Upper lobe of left lung (tissue), 6 donors: Measurements from ENCODE around the gene FBXW11. TPM values are rescaled to one million over a fixed set of nuclear protein-coding genes. Genes with fewer than 3 reads are reported as not detected.

Source experiments
- ATAC-seq, 2 donors: fragments of 200-7000 bp; cut with Tn5 transposase; one replicate each; pipeline ENCODE4 v1.9.1; 2022; ENCODE audit warnings: mild to moderate bottlenecking in 2 of 2, moderate library complexity in 2 of 2; ENCODE audit not compliant: low FRiP score in 2 of 2
- DNase-seq, 2 donors: peaks; one replicate each; pipeline ENCODE4 v3.0.0-alpha.2; 2019 to 2020
- H3K27ac ChIP-seq, 4 donors: fragments of 200-600 bp; sonication (generic); one replicate each; pipeline ENCODE4 v1.5.1; 2016 to 2019
- H3K27me3 ChIP-seq, 4 donors: fragments of 200-600 bp; sonication (generic); one replicate each; pipeline ENCODE4 v1.5.1; 2017 to 2019
- H3K36me3 ChIP-seq, 4 donors: fragments of 200-600 bp; sonication (generic); one replicate each; pipeline ENCODE4 v1.5.1; 2016 to 2019
- H3K4me1 ChIP-seq, 4 donors: fragments of 200-600 bp; sonication (generic); one replicate each; pipeline ENCODE4 v1.5.1; 2018 to 2019
- H3K4me3 ChIP-seq, 4 donors: fragments of 200-600 bp; sonication (generic); one replicate each; pipeline ENCODE4 v1.5.1; 2017 to 2019; ENCODE audit warnings: mild to moderate bottlenecking in 2 of 4, moderate library complexity in 1 of 4
- H3K9me3 ChIP-seq, 4 donors: fragments of 200-600 bp; sonication (generic); one replicate each; pipeline ENCODE4 v1.5.1; 2018 to 2019
- EP300 ChIP-seq, 4 donors: sonication (generic); formaldehyde crosslinking; IDR thresholded peaks; one replicate each; pipeline ENCODE4 v1.5.1; 2017; ENCODE audit warnings: antibody characterized with exemption in 4 of 4, control low read depth in 2 of 4
- POLR2A ChIP-seq, 4 donors: fragments of 450-650 bp; IDR thresholded peaks; one replicate each; pipeline ENCODE4 v1.5.1; 2016 to 2017; ENCODE audit warnings: antibody characterized with exemption in 4 of 4, mild to moderate bottlenecking in 2 of 4
- POLR2AphosphoS5 ChIP-seq, 2 donors: sonication (generic); formaldehyde crosslinking; IDR thresholded peaks; one replicate each; pipeline ENCODE4 v1.5.1; 2017; ENCODE audit warnings: antibody characterized with exemption in 2 of 2
- WGBS, 2 donors: methylation state at CpG; one replicate each; pipeline ENCODE4 v1.1.5; 2017 to 2018; 5-methylcytosine and 5-hydroxymethylcytosine counted together
- total RNA-seq, 6 donors: library from RNA; depleted of rRNA in 4 of 6; stranded (reverse); fragments of >200 nt in 4 of 6; gene quantifications; one replicate each; pipeline versions ENCODE4 v1.1.0 to v1.2.1, GENCODE V29; 2016 to 2021
- TF ChIP-seq, protein P1 (sequence below), 6 experiments: fragments of 450-650 bp in 4 of 6; fragments of 200-600 bp in 2 of 6; sonication (generic) in 2 of 6; IDR thresholded peaks; one replicate each; pipeline ENCODE4 v1.5.1; 2016 to 2019; ENCODE audit warnings: antibody characterized with exemption in 6 of 6
- donor health status: DM: no; HTN: no; CAD: no; lungs with moderate emphysema.
- donor health status: DM: no; HTN: yes; CAD: no; lungs with severe emphysema.

Gene FBXW11
- total RNA-seq, 6 donors from 2014 or later: 37.2 to 80.0 (median 48.9) TPM

DNA sequence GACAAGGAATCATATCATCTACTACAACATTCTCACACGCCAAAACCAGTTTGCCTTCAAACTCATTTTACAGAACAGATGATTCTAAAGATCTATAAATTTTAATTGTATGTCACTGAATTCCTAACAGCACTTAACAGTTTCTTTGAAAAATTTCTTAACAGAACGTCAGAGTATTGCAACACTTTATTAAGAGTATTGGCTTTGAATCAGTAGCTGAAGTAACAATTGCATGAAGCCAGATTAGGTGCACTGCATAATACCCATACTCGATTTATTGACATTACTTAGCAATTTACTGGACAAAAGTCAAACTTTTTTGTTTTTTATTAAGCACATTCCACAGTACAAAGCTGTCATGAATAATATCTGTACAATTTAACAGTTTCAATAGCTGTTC lies 145.1 kb downstream of the FBXW11 start:
- no peaks in the 10 kb centered on the region for H3K27me3 ChIP-seq
- H3K4me1 ChIP-seq: peaks cover 0 to 2% (median 0%) of the 10 kb centered on the region in 4 donors
- DNase-seq (no peak), ATAC-seq (no peak)
- H3K27ac ChIP-seq: no peak overlapping the region
- peaks cover 0 to 20% (median 6%) of the 10 kb centered on the region in 4 donors for H3K36me3 ChIP-seq
- WGBS, 2 donors: 59 to 64% methylated on average over 3 of the region's 3 CpGs
- no peak overlapping the region for H3K4me3 ChIP-seq
- TF ChIP-seq, protein P1, sequence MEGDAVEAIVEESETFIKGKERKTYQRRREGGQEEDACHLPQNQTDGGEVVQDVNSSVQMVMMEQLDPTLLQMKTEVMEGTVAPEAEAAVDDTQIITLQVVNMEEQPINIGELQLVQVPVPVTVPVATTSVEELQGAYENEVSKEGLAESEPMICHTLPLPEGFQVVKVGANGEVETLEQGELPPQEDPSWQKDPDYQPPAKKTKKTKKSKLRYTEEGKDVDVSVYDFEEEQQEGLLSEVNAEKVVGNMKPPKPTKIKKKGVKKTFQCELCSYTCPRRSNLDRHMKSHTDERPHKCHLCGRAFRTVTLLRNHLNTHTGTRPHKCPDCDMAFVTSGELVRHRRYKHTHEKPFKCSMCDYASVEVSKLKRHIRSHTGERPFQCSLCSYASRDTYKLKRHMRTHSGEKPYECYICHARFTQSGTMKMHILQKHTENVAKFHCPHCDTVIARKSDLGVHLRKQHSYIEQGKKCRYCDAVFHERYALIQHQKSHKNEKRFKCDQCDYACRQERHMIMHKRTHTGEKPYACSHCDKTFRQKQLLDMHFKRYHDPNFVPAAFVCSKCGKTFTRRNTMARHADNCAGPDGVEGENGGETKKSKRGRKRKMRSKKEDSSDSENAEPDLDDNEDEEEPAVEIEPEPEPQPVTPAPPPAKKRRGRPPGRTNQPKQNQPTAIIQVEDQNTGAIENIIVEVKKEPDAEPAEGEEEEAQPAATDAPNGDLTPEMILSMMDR (IDR thresholded peaks at IDR 0.05): no peak
- TF ChIP-seq POLR2A (IDR thresholded peaks at IDR 0.05) (no peak), EP300 (IDR thresholded peaks at IDR 0.05) (no peak), POLR2AphosphoS5 (IDR thresholded peaks at IDR 0.05) (no peak)
- H3K9me3 ChIP-seq: no peaks in the 10 kb centered on the region

DNA sequence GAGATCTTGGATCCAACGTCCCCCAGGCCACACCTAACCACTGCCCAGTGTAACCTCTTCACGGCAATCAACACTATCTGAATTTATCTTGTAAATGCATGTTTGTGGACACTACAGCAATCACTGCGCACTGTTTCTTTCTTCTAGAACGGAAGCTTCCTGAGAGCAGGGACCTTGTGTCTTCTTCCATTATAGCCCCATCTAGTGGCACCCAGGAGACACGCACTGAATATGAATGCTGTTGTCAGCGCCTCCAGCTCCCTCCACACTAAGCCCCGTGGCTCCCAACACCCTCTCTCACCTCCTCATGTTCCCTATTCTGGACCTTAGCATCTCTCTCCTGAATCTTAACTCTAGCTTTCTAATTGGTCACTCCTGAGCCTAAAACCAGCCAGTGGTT lies 148.1 kb downstream of the FBXW11 start:
- no peak for TF ChIP-seq POLR2AphosphoS5 (IDR thresholded peaks at IDR 0.05)
- no peak for TF ChIP-seq POLR2A (IDR thresholded peaks at IDR 0.05)
- TF ChIP-seq, protein P1 (IDR thresholded peaks at IDR 0.05): peak in 1 of 6 experiments; percentile 17
- no peak for TF ChIP-seq EP300 (IDR thresholded peaks at IDR 0.05)
- H3K36me3 ChIP-seq: peaks cover 0 to 6% (median under 1%) of the 10 kb centered on the region in 4 donors

DNA sequence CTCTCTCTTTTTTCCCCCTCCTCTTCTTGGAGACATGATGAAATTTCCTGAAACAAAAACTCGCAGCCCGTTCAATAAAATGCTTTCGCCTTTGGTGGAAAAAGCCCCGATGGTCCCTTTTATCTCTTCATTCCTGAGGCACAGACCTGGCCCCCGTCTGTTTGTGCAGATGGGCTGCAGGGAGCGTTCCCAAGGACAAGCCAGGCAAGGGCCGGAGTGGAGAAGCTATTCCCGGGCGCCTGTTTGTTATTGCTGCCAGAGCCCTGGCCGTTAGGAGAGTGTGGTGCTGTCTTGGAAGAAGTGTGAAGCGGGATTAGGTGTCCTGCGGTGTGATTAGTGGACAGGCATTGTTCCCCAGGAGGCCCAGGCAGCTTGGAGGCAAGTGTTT lies 149.0 kb downstream of the FBXW11 start:
- Histone ChIP-seq H3K27ac (no peak overlapping the region), H3K9me3 (no peaks in the 10 kb centered on the region), H3K4me1 (no peaks in the 10 kb centered on the region), H3K27me3 (no peaks in the 10 kb centered on the region), H3K4me3 (no peak overlapping the region), H3K36me3 (peaks cover 0 to 2% (median 0%) of the 10 kb centered on the region in 4 donors)
- DNase-seq (no peak), ATAC-seq (no peak)
- 56 to 65% methylated on average over 12 of the region's 12 CpGs for WGBS, 2 donors
- no peak for TF ChIP-seq EP300 (IDR thresholded peaks at IDR 0.05)
- TF ChIP-seq, protein P1 (IDR thresholded peaks at IDR 0.05): no peak
- no peak for TF ChIP-seq POLR2A (IDR thresholded peaks at IDR 0.05)
- no peak for TF ChIP-seq POLR2AphosphoS5 (IDR thresholded peaks at IDR 0.05)

More for the DNA sequence above, 148.1 kb downstream of the FBXW11 start:
- H3K4me3 ChIP-seq: no peak overlapping the region
- no peaks in the 10 kb centered on the region for H3K9me3 ChIP-seq
- H3K4me1 ChIP-seq: peaks cover 0 to 2% (median 0%) of the 10 kb centered on the region in 4 donors
- no peaks in the 10 kb centered on the region for H3K27me3 ChIP-seq
- DNase-seq (no peak), ATAC-seq (no peak)
- H3K27ac ChIP-seq: no peak overlapping the region
- 93 to 95% methylated on average over 7 of the region's 7 CpGs for WGBS, 2 donors

DNA sequence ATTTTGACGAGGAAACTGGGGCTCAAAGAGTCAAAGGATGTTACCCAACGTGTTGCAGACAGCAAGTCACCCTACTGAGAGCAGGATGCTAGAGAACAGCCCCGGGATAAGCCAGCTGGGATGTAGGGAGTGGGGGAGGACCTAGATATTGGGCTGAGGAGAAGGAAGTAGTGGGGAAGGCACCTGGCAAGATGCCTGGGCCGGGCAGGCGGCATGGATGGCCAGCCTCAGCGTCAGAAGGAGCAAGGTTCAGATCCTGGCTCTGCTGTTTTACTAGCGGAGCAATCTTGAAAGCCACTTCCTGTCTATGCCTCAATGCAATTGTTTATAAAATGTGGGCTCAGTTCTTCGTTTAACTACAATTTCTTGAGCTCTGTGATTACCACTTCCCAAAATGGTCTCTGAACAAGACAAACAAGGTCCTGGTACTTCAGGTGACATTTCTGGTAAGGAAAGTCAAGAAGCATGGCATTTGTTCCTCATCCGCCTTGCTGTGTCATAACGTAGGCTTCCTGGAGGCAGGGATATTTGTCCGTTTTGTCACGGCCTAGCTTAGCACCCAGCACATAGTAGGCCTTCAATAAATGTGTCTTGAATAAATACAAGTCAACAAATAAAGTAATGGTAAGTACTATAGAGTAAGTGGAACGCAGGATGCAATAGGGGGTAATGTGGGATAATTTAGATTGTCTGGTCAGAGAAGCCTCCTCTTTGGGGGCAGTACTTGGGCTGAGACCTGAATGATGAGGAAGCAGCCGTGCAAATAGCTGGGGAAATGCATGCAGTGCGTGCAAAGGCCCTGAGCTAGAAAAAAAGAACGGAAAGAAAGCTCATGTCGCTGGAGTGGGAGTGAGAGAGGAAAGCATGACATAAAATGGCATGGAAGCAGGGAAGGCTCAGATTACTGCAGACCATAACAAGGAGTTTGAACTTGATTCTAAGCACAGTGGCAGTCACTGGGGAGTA lies 150.4 kb downstream of the FBXW11 start:
- Histone ChIP-seq H3K27me3 (no peaks in the 10 kb centered on the region), H3K27ac (no peak overlapping the region), H3K9me3 (no peaks in the 10 kb centered on the region), H3K36me3 (no peaks in the 10 kb centered on the region), H3K4me3 (no peak overlapping the region), H3K4me1 (no peaks in the 10 kb centered on the region)
- DNase-seq (peak in 1 of 2 donors; percentile 43), ATAC-seq (no peak)
- WGBS, 2 donors: 62 to 77% methylated on average over 13 to 17 of the region's 17 CpGs
- TF ChIP-seq EP300 (IDR thresholded peaks at IDR 0.05) (no peak), POLR2A (IDR thresholded peaks at IDR 0.05) (no peak), POLR2AphosphoS5 (IDR thresholded peaks at IDR 0.05) (no peak)
- TF ChIP-seq, protein P1 (IDR thresholded peaks at IDR 0.05): no peak
